H9 (cell line): ENCODE data around the gene TNPO1. TPM values are rescaled to one million over a fixed set of nuclear protein-coding genes. Genes with fewer than 3 reads are reported as not detected.

Experiments used
- DNase-seq: peaks from one replicate; pipeline ENCODE4 v3.0.0-alpha.2; 2017
- H2AFZ ChIP-seq: one replicate; pipeline ENCODE4 v1.6.1; 2013; ENCODE audit warnings: mild to moderate bottlenecking, low read length, control low read depth, moderate library complexity
- H2AK5ac ChIP-seq: 2 replicates; pipeline ENCODE4 v1.6.1; 2013; ENCODE audit warnings: low read length, control low read depth, mixed read lengths; ENCODE audit not compliant: insufficient read length
- H2BK120ac ChIP-seq: one replicate; pipeline ENCODE4 v1.6.1; 2013; ENCODE audit warnings: low read depth, mild to moderate bottlenecking, low read length, control low read depth, inconsistent platforms; ENCODE audit not compliant: poor library complexity, severe bottlenecking
- H2BK12ac ChIP-seq: 2 replicates; pipeline ENCODE4 v1.6.1; 2013; ENCODE audit warnings: low read length, control low read depth, mixed read lengths, low read depth; ENCODE audit not compliant: insufficient read length
- H2BK15ac ChIP-seq: 2 replicates; pipeline ENCODE4 v1.6.1; 2013; ENCODE audit warnings: low read depth, low read length, control low read depth
- H2BK20ac ChIP-seq: one replicate; pipeline ENCODE4 v1.6.1; 2013; ENCODE audit warnings: low read depth, mild to moderate bottlenecking, low read length, control low read depth, inconsistent platforms; ENCODE audit not compliant: poor library complexity, severe bottlenecking
- H2BK5ac ChIP-seq: 2 replicates; pipeline ENCODE4 v1.6.1; 2013; ENCODE audit warnings: low read length, control low read depth, mixed read lengths; ENCODE audit not compliant: insufficient read length
- H3K14ac ChIP-seq: 2 replicates; pipeline ENCODE4 v1.6.1; 2013; ENCODE audit warnings: low read length, control low read depth; ENCODE audit not compliant: insufficient read depth
- H3K18ac ChIP-seq: 2 replicates; pipeline ENCODE4 v1.6.1; 2013; ENCODE audit warnings: low read depth, mild to moderate bottlenecking, mixed read lengths, low read length, control low read depth; ENCODE audit not compliant: insufficient read length
- H3K23ac ChIP-seq: 2 replicates; pipeline ENCODE4 v1.6.1; 2013; ENCODE audit warnings: low read length, control low read depth, mixed read lengths, low read depth; ENCODE audit not compliant: insufficient read length
- H3K23me2 ChIP-seq: 2 replicates; pipeline ENCODE4 v1.6.1; 2013; ENCODE audit warnings: low read depth, mild to moderate bottlenecking, mixed read lengths, low read length, control low read depth; ENCODE audit not compliant: insufficient read length, poor library complexity, severe bottlenecking
- H3K27ac ChIP-seq: 2 replicates; pipeline ENCODE4 v1.5.1; 2013; ENCODE audit warnings: low read length, control low read depth, mixed read lengths, low read depth; ENCODE audit not compliant: insufficient read length
- H3K27me3 ChIP-seq: 2 replicates; pipeline ENCODE4 v1.6.1; 2013; ENCODE audit warnings: low read length, control low read depth, inconsistent platforms; ENCODE audit not compliant: insufficient read depth
- H3K4ac ChIP-seq: 2 replicates; pipeline ENCODE4 v1.6.1; 2013; ENCODE audit warnings: low read depth, mild to moderate bottlenecking, control low read depth, inconsistent platforms, low read length, moderate library complexity
- H3K4me1 ChIP-seq: 2 replicates; pipeline ENCODE4 v1.6.1; 2013; ENCODE audit warnings: low read length, control low read depth, inconsistent platforms; ENCODE audit not compliant: insufficient read depth
- H3K4me2 ChIP-seq: 2 replicates; pipeline ENCODE4 v1.6.1; 2013; ENCODE audit warnings: low read length, control low read depth, mixed read lengths; ENCODE audit not compliant: insufficient read length, insufficient read depth
- H3K56ac ChIP-seq: 2 replicates; pipeline ENCODE4 v1.6.1; 2013; ENCODE audit warnings: low read depth, mild to moderate bottlenecking, mixed read lengths, low read length, control low read depth; ENCODE audit not compliant: insufficient read length
- H3K79me1 ChIP-seq: 2 replicates; pipeline ENCODE4 v1.6.1; 2013; ENCODE audit warnings: low read depth, mild to moderate bottlenecking, moderate library complexity, low read length, control low read depth, inconsistent platforms; ENCODE audit not compliant: insufficient read depth, poor library complexity, severe bottlenecking
- H3K79me2 ChIP-seq: 2 replicates; pipeline ENCODE4 v1.6.1; 2013; ENCODE audit warnings: low read length, control low read depth, inconsistent platforms; ENCODE audit not compliant: insufficient read depth
- H3K9ac ChIP-seq: 2 replicates; pipeline ENCODE4 v1.6.1; 2013; ENCODE audit warnings: low read length, control low read depth, mixed read lengths; ENCODE audit not compliant: insufficient read length; ENCODE audit errors: extremely low read depth
- H3K9me3 ChIP-seq: one replicate; pipeline ENCODE4 v1.6.1; 2013; ENCODE audit warnings: low read depth, low read length, inconsistent platforms; ENCODE audit not compliant: control insufficient read depth
- H3T11ph ChIP-seq: one replicate; pipeline ENCODE4 v1.6.1; 2013; ENCODE audit warnings: mild to moderate bottlenecking, low read length, control low read depth, inconsistent platforms
- H4K20me1 ChIP-seq: one replicate; pipeline ENCODE4 v1.6.1; 2013; ENCODE audit not compliant: control insufficient read depth, insufficient read length, insufficient read depth
- H4K5ac ChIP-seq: 2 replicates; pipeline ENCODE4 v1.6.1; 2013; ENCODE audit warnings: low read depth, mild to moderate bottlenecking, mixed read lengths, low read length, control low read depth; ENCODE audit not compliant: insufficient read length
- H4K8ac ChIP-seq: replicated peaks from 2 replicates; pipeline ENCODE4 v1.6.1; 2013; ENCODE audit warnings: low read length, control low read depth, mixed read lengths, low read depth; ENCODE audit not compliant: insufficient read length
- H4K91ac ChIP-seq: 2 replicates; pipeline ENCODE4 v1.6.1; 2013; ENCODE audit warnings: low read depth, mild to moderate bottlenecking, moderate library complexity, mixed read lengths, low read length, control low read depth; ENCODE audit not compliant: insufficient read length
- H3K27ac Mint-ChIP-seq, 3 experiments: 2 replicates in 2 of 3; 3 replicates in 1 of 3; pipeline ENCODE4 v1.8.0; 2020 to 2021; ENCODE audit warnings: mixed read lengths in 3 of 3, mild to moderate bottlenecking in 1 of 3, moderate library complexity in 1 of 3
- H3K27me3 Mint-ChIP-seq: 2 replicates; pipeline ENCODE4 v1.8.0; 2021; ENCODE audit warnings: low read depth, mild to moderate bottlenecking, moderate library complexity, mixed read lengths
- H3K36me3 Mint-ChIP-seq, 3 experiments: 2 replicates in 2 of 3; 3 replicates in 1 of 3; pipeline ENCODE4 v1.8.0; 2020 to 2021; ENCODE audit warnings: low read depth in 3 of 3, mixed read lengths in 3 of 3; ENCODE audit not compliant: insufficient read depth in 1 of 3
- H3K4me1 Mint-ChIP-seq, 2 experiments: 2 replicates each; pipeline ENCODE4 v1.8.0; 2020; ENCODE audit warnings: mixed read lengths in 2 of 2
- H3K4me3 Mint-ChIP-seq, 2 experiments: 2 replicates in 1 of 2; 3 replicates in 1 of 2; pipeline ENCODE4 v1.8.0; 2020 to 2021; ENCODE audit warnings: mild to moderate bottlenecking in 2 of 2, mixed read lengths in 2 of 2, moderate library complexity in 1 of 2
- H3K9me3 Mint-ChIP-seq, 2 experiments: 2 replicates in 1 of 2; 3 replicates in 1 of 2; pipeline ENCODE4 v1.8.0; 2020; ENCODE audit warnings: mild to moderate bottlenecking in 2 of 2, mixed read lengths in 2 of 2, moderate library complexity in 1 of 2
- CTCF ChIP-seq: fragments of 200-600 bp; sonication (generic); conservative IDR thresholded peaks from 3 replicates; pipeline ENCODE4 v1.8.0; 2021; ENCODE audit warnings: antibody characterized with exemption, mild to moderate bottlenecking
- WGBS: extraction: QIAGEN DNeasy Blood & Tissue Kit; methylation state at CpG from one replicate; pipeline ENCODE4 v1.1.7; 2013; ENCODE audit warnings: missing lambda C conversion rate, low lambda C conversion rate, mixed read lengths; ENCODE audit not compliant: insufficient read length; ENCODE audit errors: extremely low coverage; 5-methylcytosine and 5-hydroxymethylcytosine counted together
- total RNA-seq: library from RNA; stranded (reverse); gene quantifications from 2 replicates; pipeline ENCODE4 v1.2.1, GENCODE V29; 2021

The TNPO1 gene
- total RNA-seq, 1 experiment from 2014 or later, result 164 TPM

- no peaks in the 10 kb centered on the region for H3K4me1 Mint-ChIP-seq
- no peak for DNase-seq
These were observed 120.4 kb downstream of the TNPO1 start for GRCh38 chr5:72936893-72937292.

More at GRCh38 chr5:72936893-72937292, 120.4 kb downstream of the TNPO1 start:
- no peak overlapping the region for H2BK5ac ChIP-seq
- no peak overlapping the region for H2BK20ac ChIP-seq
- Mint-ChIP-seq H3K36me3 (peaks cover 0 to 17% (median 6%) of the 10 kb centered on the region in 3 experiments; a peak in 4 of 7 replicates), H3K27me3 (peaks cover 10% of the 10 kb centered on the region), H3K4me3 (no peak overlapping the region), H3K27ac (no peak overlapping the region), H3K9me3 (peaks cover 16 to 19% of the 10 kb centered on the region in 2 experiments)
- no CpG with 5 or more reads among the region's 4 CpGs for WGBS
- no peak overlapping the region for H3K23ac ChIP-seq
- no peak overlapping the region for H2AK5ac ChIP-seq
- H3K27ac ChIP-seq, result no peak overlapping the region
- no peaks in the 10 kb centered on the region for H3K9me3 ChIP-seq
- no peak overlapping the region for H2BK120ac ChIP-seq
- H3K4me1 ChIP-seq, result no peaks in the 10 kb centered on the region
- H3K18ac ChIP-seq, result no peak overlapping the region
- no peak overlapping the region for H2AFZ ChIP-seq
- no peaks in the 10 kb centered on the region for H3K23me2 ChIP-seq
- H3K4ac ChIP-seq, result no peak overlapping the region
- H4K8ac ChIP-seq, result no peak overlapping the region
- H2BK12ac ChIP-seq, result no peak overlapping the region
- no peak overlapping the region for H4K91ac ChIP-seq
- H3K14ac ChIP-seq, result no peak overlapping the region
- no peaks in the 10 kb centered on the region for H3K79me2 ChIP-seq
- H4K5ac ChIP-seq, result no peak overlapping the region
- TF ChIP-seq CTCF, result no peak
- no peak overlapping the region for H3K56ac ChIP-seq
- no peak overlapping the region for H3K4me2 ChIP-seq
- H3K9ac ChIP-seq, result no peak overlapping the region
- no peaks in the 10 kb centered on the region for H4K20me1 ChIP-seq
- no peaks in the 10 kb centered on the region for H3K79me1 ChIP-seq
- H3K27me3 ChIP-seq, result no peaks in the 10 kb centered on the region
- no peak overlapping the region for H2BK15ac ChIP-seq
- no peak overlapping the region for H3T11ph ChIP-seq
